Activated CD4-positive, alpha-beta T cell treated with anti-CD3 and anti-CD28 coated beads, Interleukin-2, amount 10 ng/mL, durations not matched to agents 7 days and 5 days (primary cell): ENCODE results near the gene RFNG. TPM values are rescaled to one million over a fixed set of nuclear protein-coding genes. Genes with fewer than 3 reads are reported as not detected.
A peak's percentile ranks its signal among the peaks of the same experiment; 100 is the strongest.

ENCODE experiments used
- CTCF ChIA-PET: fragments of 350-600 bp; sonication (Branson Sonifier 250); formaldehyde crosslinking; loops from one replicate; lab custom pipeline; 2021; ENCODE audit warnings: antibody characterized with exemption; lab: Charles Lee
- POLR2A ChIA-PET: fragments of 350-600 bp; sonication (Branson Sonifier 250); formaldehyde crosslinking; loops from one replicate; lab custom pipeline; 2021; ENCODE audit warnings: antibody characterized with exemption; lab: Charles Lee
- DNase-seq: peaks from one replicate; pipeline ENCODE4 v3.0.0-alpha.2; 2020
- H3K27ac Mint-ChIP-seq: one replicate; pipeline ENCODE4 v1.8.0; 2021; ENCODE audit warnings: mild to moderate bottlenecking, moderate library complexity, mixed read lengths
- H3K27me3 Mint-ChIP-seq: one replicate; pipeline ENCODE4 v1.8.0; 2021; ENCODE audit warnings: mixed read lengths
- H3K36me3 Mint-ChIP-seq: one replicate; pipeline ENCODE4 v1.8.0; 2021; ENCODE audit warnings: low read depth, mixed read lengths
- H3K4me1 Mint-ChIP-seq: one replicate; pipeline ENCODE4 v1.8.0; 2021; ENCODE audit warnings: mixed read lengths
- H3K4me3 Mint-ChIP-seq: one replicate; pipeline ENCODE4 v1.8.0; 2021; ENCODE audit warnings: mild to moderate bottlenecking, moderate library complexity, mixed read lengths
- H3K9me3 Mint-ChIP-seq: one replicate; pipeline ENCODE4 v1.8.0; 2021; ENCODE audit warnings: mixed read lengths
- total RNA-seq, 2 experiments: library from RNA; stranded (reverse); gene quantifications; one replicate each; pipeline ENCODE4 v1.2.3, GENCODE V29; 2021

RFNG gene
- total RNA-seq, 2 experiments from 2014 or later: 29.0 to 29.8 TPM

DNA sequence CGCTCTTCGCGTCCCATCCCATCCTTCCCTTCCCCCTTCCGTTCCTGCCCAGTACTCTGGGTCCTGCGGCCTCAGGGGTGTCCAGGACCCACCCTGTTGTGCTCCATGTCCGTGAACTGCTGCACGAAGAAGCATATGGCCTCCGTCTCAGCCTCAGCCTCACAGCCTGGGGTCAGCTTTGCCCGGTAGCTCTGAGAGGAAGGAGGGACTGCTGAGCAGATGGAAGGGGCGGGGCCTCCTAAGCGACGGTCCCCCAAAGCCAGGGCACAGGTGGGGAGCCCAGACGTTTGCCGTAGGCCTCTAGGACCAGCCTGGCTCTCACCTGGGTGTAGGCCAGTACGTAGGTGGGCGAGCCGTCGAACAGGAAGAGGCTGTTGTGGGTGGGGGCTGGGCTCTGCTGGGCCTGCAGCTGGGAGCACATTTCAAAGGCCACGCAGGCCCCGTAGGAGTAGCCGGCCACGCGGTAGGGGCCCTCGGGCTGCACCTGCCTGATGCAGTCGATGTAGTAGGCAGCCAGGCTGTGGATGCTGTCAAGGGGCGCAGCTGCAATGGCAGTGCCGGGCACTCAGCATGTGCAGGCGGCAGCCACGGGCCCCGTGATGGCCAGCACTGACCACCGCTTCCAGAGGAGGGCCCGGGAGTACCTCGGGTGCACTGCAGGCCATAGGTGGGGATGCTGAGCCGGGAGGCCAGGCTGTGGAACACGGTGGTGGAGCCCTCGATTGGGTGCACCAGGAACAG is 28.6 kb upstream of the RFNG start:
- Mint-ChIP-seq H3K27me3 (no peaks in the 10 kb centered on the region), H3K4me3 (no peak overlapping the region), H3K27ac (no peak overlapping the region), H3K4me1 (no peaks in the 10 kb centered on the region), H3K36me3 (peaks cover 14% of the 10 kb centered on the region), H3K9me3 (no peaks in the 10 kb centered on the region)
- ChIA-PET POLR2A (no interaction called here), CTCF (interaction anchor here (0.6 to 1.2 kb wide), 3 partner anchors 11 to 121 kb away, joined by 3 read pairs; no protein-coding TSS in a partner anchor)
- no peak for DNase-seq

GRCh38 chr17:82079001-82079677 is 27.5 kb upstream of the RFNG start:
- H3K27ac Mint-ChIP-seq: no peak overlapping the region
- ChIA-PET POLR2A (no interaction called here), CTCF (interaction anchor here (1.0 kb wide), 1 partner anchor 10 kb away, joined by 3 read pairs; no protein-coding TSS in a partner anchor)

GRCh38 chr17:82078433-82078832 is 26.8 kb upstream of the RFNG start:
- POLR2A ChIA-PET: interaction anchor here (0.6 kb wide), 1 partner anchor 93 kb away, joined by 5 read pairs; no protein-coding TSS in a partner anchor
- Mint-ChIP-seq H3K27me3 (peaks cover 2% of the 10 kb centered on the region), H3K4me1 (no peaks in the 10 kb centered on the region), H3K27ac (no peak overlapping the region), H3K36me3 (peaks cover 9% of the 10 kb centered on the region), H3K9me3 (no peaks in the 10 kb centered on the region), H3K4me3 (no peak overlapping the region)
- no peak for DNase-seq
- CTCF ChIA-PET: no interaction called here

More at GRCh38 chr17:82079001-82079677, 27.5 kb upstream of the RFNG start:
- H3K4me1 Mint-ChIP-seq: no peaks in the 10 kb centered on the region
- H3K27me3 Mint-ChIP-seq: peaks cover 2% of the 10 kb centered on the region
- H3K9me3 Mint-ChIP-seq: no peaks in the 10 kb centered on the region
- H3K4me3 Mint-ChIP-seq: no peak overlapping the region
- H3K36me3 Mint-ChIP-seq: peaks cover 10% of the 10 kb centered on the region
- no peak for DNase-seq

GRCh38 chr17:82077617-82078358 is 26.2 kb upstream of the RFNG start:
- ChIA-PET CTCF (interaction anchor here (0.7 to 1.5 kb wide), 3 partner anchors 11 to 48 kb away, joined by 3 to 4 read pairs (median 3); no protein-coding TSS in a partner anchor), POLR2A (interaction anchor here (0.6 kb wide), 1 partner anchor 92 kb away, joined by 5 read pairs; no protein-coding TSS in a partner anchor)
- peaks cover 6% of the 10 kb centered on the region for H3K36me3 Mint-ChIP-seq
- no peaks in the 10 kb centered on the region for H3K4me1 Mint-ChIP-seq
- no peak overlapping the region for H3K27ac Mint-ChIP-seq
- peaks cover 2% of the 10 kb centered on the region for H3K27me3 Mint-ChIP-seq
- DNase-seq: no peak
- H3K4me3 Mint-ChIP-seq: no peak overlapping the region
- H3K9me3 Mint-ChIP-seq: no peaks in the 10 kb centered on the region

GRCh38 chr17:82076785-82077591 is 25.4 kb upstream of the RFNG start:
- H3K9me3 Mint-ChIP-seq: no peaks in the 10 kb centered on the region
- POLR2A ChIA-PET: interaction anchor here (0.5 kb wide), 1 partner anchor 75 kb away, joined by 6 read pairs; no protein-coding TSS in a partner anchor
- peaks cover 2% of the 10 kb centered on the region for H3K27me3 Mint-ChIP-seq
- H3K4me1 Mint-ChIP-seq: no peaks in the 10 kb centered on the region
- H3K36me3 Mint-ChIP-seq: peaks cover 6% of the 10 kb centered on the region
- no peak overlapping the region for H3K27ac Mint-ChIP-seq
- DNase-seq: no peak
- CTCF ChIA-PET: interaction anchor here (0.5 to 1.5 kb wide), 5 partner anchors 10 to 423 kb away, joined by 3 to 4 read pairs (median 3); no protein-coding TSS in a partner anchor
- H3K4me3 Mint-ChIP-seq: no peak overlapping the region

GRCh38 chr17:82076018-82076784 is 24.6 kb upstream of the RFNG start:
- CTCF ChIA-PET: interaction anchor here (1.1 to 1.5 kb wide), 4 partner anchors 9 to 39 kb away, joined by 3 read pairs; partner anchors contain the start of gene DCXR
- H3K4me3 Mint-ChIP-seq: no peak overlapping the region

GRCh38 chr17:82073446-82073845 is 21.8 kb upstream of the RFNG start:
- H3K4me3 Mint-ChIP-seq: no peak overlapping the region
- H3K27ac Mint-ChIP-seq: no peak overlapping the region
- ChIA-PET CTCF (interaction anchor here (0.7 kb wide), 1 partner anchor 36 kb away, joined by 3 read pairs; the partner anchor contains the start of gene DCXR), POLR2A (interaction anchor here (0.7 kb wide), 1 partner anchor 129 kb away, joined by 5 read pairs; no protein-coding TSS in a partner anchor)
- H3K4me1 Mint-ChIP-seq: no peaks in the 10 kb centered on the region
- peaks cover 4% of the 10 kb centered on the region for H3K36me3 Mint-ChIP-seq
- no peaks in the 10 kb centered on the region for H3K9me3 Mint-ChIP-seq
- peaks cover 2% of the 10 kb centered on the region for H3K27me3 Mint-ChIP-seq
- DNase-seq: no peak

More at GRCh38 chr17:82076018-82076784, 24.6 kb upstream of the RFNG start:
- Mint-ChIP-seq H3K4me1 (no peaks in the 10 kb centered on the region), H3K9me3 (no peaks in the 10 kb centered on the region), H3K36me3 (peaks cover 6% of the 10 kb centered on the region), H3K27ac (no peak overlapping the region), H3K27me3 (peaks cover 2% of the 10 kb centered on the region)
- POLR2A ChIA-PET: interaction anchor here (0.5 kb wide), 1 partner anchor 74 kb away, joined by 6 read pairs; no protein-coding TSS in a partner anchor
- DNase-seq: no peak

DNA sequence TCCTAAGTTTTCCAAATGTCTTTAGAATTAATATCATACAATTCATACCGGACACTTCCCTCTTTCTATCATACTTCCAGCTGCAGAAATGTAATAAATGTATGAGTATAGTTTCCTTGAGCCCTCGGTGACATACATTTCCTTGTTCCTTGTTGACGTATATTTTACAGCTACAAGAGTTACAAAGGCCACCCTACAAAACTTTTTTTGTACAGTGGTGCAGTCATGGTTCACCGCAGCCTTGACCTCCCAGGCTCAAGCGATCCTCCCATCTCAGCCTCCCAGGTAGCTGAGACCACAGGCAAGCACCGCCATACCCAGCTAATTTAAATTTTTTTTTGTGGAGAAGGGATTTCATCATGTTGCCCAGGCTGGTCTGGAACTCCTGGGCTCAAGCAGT is 21.2 kb upstream of the RFNG start:
- Mint-ChIP-seq H3K36me3 (no peaks in the 10 kb centered on the region), H3K27ac (no peak overlapping the region), H3K4me1 (no peaks in the 10 kb centered on the region), H3K9me3 (no peaks in the 10 kb centered on the region), H3K27me3 (peaks cover 2% of the 10 kb centered on the region), H3K4me3 (no peak overlapping the region)
- POLR2A ChIA-PET: interaction anchor here (0.7 kb wide), 1 partner anchor 130 kb away, joined by 5 read pairs; no protein-coding TSS in a partner anchor
- DNase-seq: no peak
- CTCF ChIA-PET: interaction anchor here (0.7 kb wide), 1 partner anchor 35 kb away, joined by 3 read pairs; the partner anchor contains the start of gene DCXR

DNA sequence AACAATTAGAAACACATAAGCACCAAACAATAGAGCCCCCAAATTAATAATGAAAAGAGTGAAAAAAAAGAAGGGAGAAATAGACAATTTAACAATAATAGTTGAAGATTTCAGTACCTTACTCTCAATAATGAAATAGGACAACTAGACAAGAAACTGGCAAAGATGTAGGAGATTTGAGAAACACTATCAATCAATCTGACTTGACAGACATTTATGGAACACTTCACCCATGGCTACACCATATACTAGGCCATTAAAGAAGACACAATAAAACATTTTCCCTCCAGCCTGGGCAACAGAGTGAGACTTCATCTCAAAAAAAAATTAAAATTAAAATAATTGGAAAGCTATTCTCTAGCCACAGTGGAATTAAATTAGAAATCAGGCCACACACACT is 19.0 kb upstream of the RFNG start:
- DNase-seq: no peak
- Mint-ChIP-seq H3K27ac (no peak overlapping the region), H3K4me3 (no peak overlapping the region), H3K36me3 (no peaks in the 10 kb centered on the region), H3K4me1 (peaks cover 6% of the 10 kb centered on the region), H3K9me3 (no peaks in the 10 kb centered on the region), H3K27me3 (peaks cover 2% of the 10 kb centered on the region)
- ChIA-PET POLR2A (no interaction called here), CTCF (no interaction called here)

GRCh38 chr17:82065638-82066303 is 14.2 kb upstream of the RFNG start, which contains the start of gene DUS1L:
TSS of gene DUS1L (minus strand) at chr17:82065804. CDS start at chr17:82065059, 745 bp downstream.
- DNase-seq: peak; percentile 67
- H3K4me1 Mint-ChIP-seq: peaks cover 11% of the 10 kb centered on the region
- CTCF ChIA-PET: interaction anchor here (0.8 to 1.2 kb wide), 2 partner anchors 9 to 28 kb away, joined by 3 to 5 read pairs; partner anchors contain the start of gene DCXR
- peak within 1 kb of the TSS; percentile 93 for H3K27ac Mint-ChIP-seq
- no peaks in the 10 kb centered on the region for H3K36me3 Mint-ChIP-seq
- POLR2A ChIA-PET: no interaction called here
- peak within 1 kb of the TSS; percentile 85 for H3K4me3 Mint-ChIP-seq
- no peaks in the 10 kb centered on the region for H3K27me3 Mint-ChIP-seq
- no peaks in the 10 kb centered on the region for H3K9me3 Mint-ChIP-seq
